GM19324 (cell line): ENCODE measurements around the gene ZNF263.

Experiments
- ATAC-seq: cut with Tn5 transposase; IDR thresholded peaks from one replicate; pipeline ENCODE4 v1.9.1; 2021; ENCODE audit warnings: mild to moderate bottlenecking, moderate library complexity; ENCODE audit not compliant: unreplicated experiment, low FRiP score

Gene ZNF263

GRCh38 chr16:3317315-3317999 is 34.2 kb downstream of the ZNF263 start:
- ATAC-seq = no peak

GRCh38 chr16:3321816-3322215 is 38.5 kb downstream of the ZNF263 start:
- ATAC-seq = no peak

- no peak for ATAC-seq
Measured at GRCh38 chr16:3327514-3327913, 44.2 kb downstream of the ZNF263 start.

GRCh38 chr16:3328104-3328503 is 44.8 kb downstream of the ZNF263 start:
- no peak for ATAC-seq

GRCh38 chr16:3328643-3329042 is 45.4 kb downstream of the ZNF263 start:
- ATAC-seq = no peak
